HG03139 (cell line): ENCODE data around the gene PGAP2.
"Not testable (repeated sequence)": the region's sequence is repeated elsewhere in the genome, so short reads cannot be mapped to it uniquely, and the experiment has no call there.

ENCODE experiments used
- ATAC-seq: cut with Tn5 transposase; IDR thresholded peaks from one replicate; pipeline ENCODE4 v1.9.1; 2021; ENCODE audit not compliant: unreplicated experiment

Gene PGAP2

GRCh38 chr11:3807909-3808860 is at the start of gene PGAP2:
PGAP2 (plus strand) TSS chr11:3808560; CDS start chr11:3811260, 2,700 bp downstream.
- peak; percentile 67 for ATAC-seq

- no peak for ATAC-seq
Measured at GRCh38 chr11:3764266-3764665, 44.1 kb upstream of the PGAP2 start.

- ATAC-seq, result not testable (repeated sequence)
Measured at GRCh38 chr11:3766836-3767235, 41.5 kb upstream of the PGAP2 start.

- no peak for ATAC-seq
Measured at GRCh38 chr11:3767536-3767935, 40.8 kb upstream of the PGAP2 start.

GRCh38 chr11:3773180-3773579 is 35.2 kb upstream of the PGAP2 start:
- no peak for ATAC-seq

- no peak for ATAC-seq
Measured at GRCh38 chr11:3775736-3776406, 32.5 kb upstream of the PGAP2 start.

GRCh38 chr11:3781423-3781822 is 26.9 kb upstream of the PGAP2 start:
- no peak for ATAC-seq

GRCh38 chr11:3782963-3783362 is 25.4 kb upstream of the PGAP2 start:
- ATAC-seq, result no peak

- no peak for ATAC-seq
Measured at GRCh38 chr11:3783611-3784010, 24.7 kb upstream of the PGAP2 start.

- no peak for ATAC-seq
Measured at GRCh38 chr11:3786781-3787428, 21.5 kb upstream of the PGAP2 start.

- ATAC-seq, result not testable (repeated sequence)
Measured at GRCh38 chr11:3794387-3794786, 14.0 kb upstream of the PGAP2 start.

GRCh38 chr11:3795131-3796001 is 13.0 kb upstream of the PGAP2 start:
- no peak for ATAC-seq

- ATAC-seq, result no peak
Measured at GRCh38 chr11:3796002-3796311, 12.4 kb upstream of the PGAP2 start.

- ATAC-seq, result no peak
Measured at GRCh38 chr11:3796346-3796745, 12.0 kb upstream of the PGAP2 start.

GRCh38 chr11:3796801-3797328 is 11.5 kb upstream of the PGAP2 start:
- ATAC-seq, result peak; percentile 29

GRCh38 chr11:3797329-3798090 is 10.8 kb upstream of the PGAP2 start, which contains the start of gene NUP98:
NUP98 (minus strand) TSS chr11:3797554; CDS start chr11:3782117, 15,437 bp downstream.
- ATAC-seq, result peak; percentile 87

- ATAC-seq, result no peak
Measured at GRCh38 chr11:3799143-3799542, 9.2 kb upstream of the PGAP2 start.

GRCh38 chr11:3799873-3800272 is 8.5 kb upstream of the PGAP2 start:
- no peak for ATAC-seq

- ATAC-seq, result no peak
Measured at GRCh38 chr11:3802011-3802790, 6.2 kb upstream of the PGAP2 start.
